Upper lobe of right lung (tissue), 1 donor: ENCODE results near the gene LEFTY2. TPM values are rescaled to one million over a fixed set of nuclear protein-coding genes. Genes with fewer than 3 reads are reported as not detected.

Experiments used
- ATAC-seq: fragments of 200-7000 bp; cut with Tn5 transposase; one replicate; pipeline ENCODE4 v1.9.1; 2020; ENCODE audit warnings: mild to moderate bottlenecking, moderate library complexity
- DNase-seq: peaks from one replicate; pipeline ENCODE4 v3.0.0-alpha.2; 2020
- H3K27ac ChIP-seq: fragments of 200-600 bp; one replicate; pipeline ENCODE4 v1.8.0; 2022
- H3K27me3 ChIP-seq: fragments of 200-600 bp; one replicate; pipeline ENCODE4 v1.8.0; 2022; ENCODE audit warnings: mild to moderate bottlenecking
- H3K36me3 ChIP-seq: fragments of 200-600 bp; one replicate; pipeline ENCODE4 v1.8.0; 2022
- H3K4me1 ChIP-seq: fragments of 200-600 bp; one replicate; pipeline ENCODE4 v1.8.0; 2022
- H3K4me3 ChIP-seq: fragments of 200-600 bp; one replicate; pipeline ENCODE4 v1.8.0; 2022; ENCODE audit warnings: mild to moderate bottlenecking
- H3K9me3 ChIP-seq: fragments of 200-600 bp; one replicate; pipeline ENCODE4 v1.8.0; 2022
- CTCF ChIP-seq: fragments of 200-600 bp; IDR thresholded peaks from one replicate; pipeline ENCODE4 v1.8.0; 2022; ENCODE audit warnings: antibody characterized with exemption
- intact Hi-C: fragments of 100-400 bp; cut with DNase I; formaldehyde crosslinking; loops from one replicate; pipeline ENCODE4 v1.11.0; 2022
- total RNA-seq: library from RNA; stranded (reverse); fragmentation: NEBNext Ultra II Directional; extraction: Animal tissue kit (Norgen Biotek cat#: 25700); gene quantifications from one replicate; pipeline ENCODE4 v1.2.1, GENCODE V29; 2021
- donor health status: DM: no; HTN: yes; CAD: no; lungs with severe emphysema.

LEFTY2 gene
- total RNA-seq, 1 donor from 2014 or later: 2.2 TPM

GRCh38 chr1:225918280-225918679, 22.7 kb downstream of the LEFTY2 start:
- H3K4me1 ChIP-seq: peaks cover 27% of the 10 kb centered on the region
- H3K27ac ChIP-seq: no peak overlapping the region
- ATAC-seq (no peak), DNase-seq (no peak)
- H3K4me3 ChIP-seq: no peak overlapping the region
- peaks cover 44% of the 10 kb centered on the region for H3K36me3 ChIP-seq
- no peak for TF ChIP-seq CTCF
- H3K27me3 ChIP-seq: no peaks in the 10 kb centered on the region
- H3K9me3 ChIP-seq: no peaks in the 10 kb centered on the region
- intact Hi-C loops: no loop called here

- H3K9me3 ChIP-seq: no peaks in the 10 kb centered on the region
- H3K27ac ChIP-seq: no peak overlapping the region
- DNase-seq (no peak), ATAC-seq (no peak)
- no peak overlapping the region for H3K4me3 ChIP-seq
- no peaks in the 10 kb centered on the region for H3K27me3 ChIP-seq
- no peak for TF ChIP-seq CTCF
- peaks cover 19% of the 10 kb centered on the region for H3K4me1 ChIP-seq
- peaks cover 44% of the 10 kb centered on the region for H3K36me3 ChIP-seq
- intact Hi-C loops: no loop called here
These were observed 23.5 kb downstream of the LEFTY2 start for GRCh38 chr1:225917536-225917935.

GRCh38 chr1:225917101-225917500, 23.9 kb downstream of the LEFTY2 start:
- H3K27me3 ChIP-seq: no peaks in the 10 kb centered on the region
- DNase-seq (no peak), ATAC-seq (no peak)
- H3K9me3 ChIP-seq: no peaks in the 10 kb centered on the region
- H3K27ac ChIP-seq: no peak overlapping the region
- intact Hi-C loops: no loop called here
- H3K4me3 ChIP-seq: no peak overlapping the region
- no peak for TF ChIP-seq CTCF
- peaks cover 16% of the 10 kb centered on the region for H3K4me1 ChIP-seq
- H3K36me3 ChIP-seq: peaks cover 43% of the 10 kb centered on the region

GRCh38 chr1:225915538-225915991, 25.5 kb downstream of the LEFTY2 start:
- H3K36me3 ChIP-seq: peaks cover 29% of the 10 kb centered on the region
- intact Hi-C loops: no loop called here
- H3K9me3 ChIP-seq: no peaks in the 10 kb centered on the region
- H3K4me1 ChIP-seq: peaks cover 13% of the 10 kb centered on the region
- no peaks in the 10 kb centered on the region for H3K27me3 ChIP-seq
- no peak for TF ChIP-seq CTCF
- no peak overlapping the region for H3K4me3 ChIP-seq
- no peak overlapping the region for H3K27ac ChIP-seq
- DNase-seq (no peak), ATAC-seq (no peak)

GRCh38 chr1:225914947-225915346, 26.1 kb downstream of the LEFTY2 start:
- Histone ChIP-seq H3K4me1 (peaks cover 7% of the 10 kb centered on the region), H3K9me3 (no peaks in the 10 kb centered on the region), H3K27me3 (no peaks in the 10 kb centered on the region), H3K36me3 (peaks cover 25% of the 10 kb centered on the region), H3K27ac (no peak overlapping the region), H3K4me3 (no peak overlapping the region)
- no peak for TF ChIP-seq CTCF
- intact Hi-C loops: loop anchor here (5.0 kb wide), 1 partner anchor 438 kb away; no protein-coding TSS in a partner anchor
- DNase-seq: no peak
- no peak for ATAC-seq

GRCh38 chr1:225914391-225914790, 26.6 kb downstream of the LEFTY2 start:
- Histone ChIP-seq H3K36me3 (peaks cover 25% of the 10 kb centered on the region), H3K27me3 (no peaks in the 10 kb centered on the region), H3K4me1 (peaks cover 2% of the 10 kb centered on the region), H3K4me3 (no peak overlapping the region), H3K27ac (no peak overlapping the region), H3K9me3 (no peaks in the 10 kb centered on the region)
- ATAC-seq (no peak), DNase-seq (no peak)
- intact Hi-C loops: loop anchor here (5.0 kb wide), 1 partner anchor 437 kb away; no protein-coding TSS in a partner anchor
- no peak for TF ChIP-seq CTCF
